H9 (cell line): Measurements from ENCODE around the gene PRPF19. TPM values are rescaled to one million over a fixed set of nuclear protein-coding genes. Genes with fewer than 3 reads are reported as not detected.

ENCODE experiments used
- DNase-seq: peaks from one replicate; pipeline ENCODE4 v3.0.0-alpha.2; 2017
- H2AFZ ChIP-seq: one replicate; pipeline ENCODE4 v1.6.1; 2013; ENCODE audit warnings: mild to moderate bottlenecking, low read length, control low read depth, moderate library complexity
- H2AK5ac ChIP-seq: 2 replicates; pipeline ENCODE4 v1.6.1; 2013; ENCODE audit warnings: low read length, control low read depth, mixed read lengths; ENCODE audit not compliant: insufficient read length
- H2BK120ac ChIP-seq: one replicate; pipeline ENCODE4 v1.6.1; 2013; ENCODE audit warnings: low read depth, mild to moderate bottlenecking, low read length, control low read depth, inconsistent platforms; ENCODE audit not compliant: poor library complexity, severe bottlenecking
- H2BK12ac ChIP-seq: 2 replicates; pipeline ENCODE4 v1.6.1; 2013; ENCODE audit warnings: low read length, control low read depth, mixed read lengths, low read depth; ENCODE audit not compliant: insufficient read length
- H2BK15ac ChIP-seq: 2 replicates; pipeline ENCODE4 v1.6.1; 2013; ENCODE audit warnings: low read depth, low read length, control low read depth
- H2BK20ac ChIP-seq: one replicate; pipeline ENCODE4 v1.6.1; 2013; ENCODE audit warnings: low read depth, mild to moderate bottlenecking, low read length, control low read depth, inconsistent platforms; ENCODE audit not compliant: poor library complexity, severe bottlenecking
- H2BK5ac ChIP-seq: 2 replicates; pipeline ENCODE4 v1.6.1; 2013; ENCODE audit warnings: low read length, control low read depth, mixed read lengths; ENCODE audit not compliant: insufficient read length
- H3K14ac ChIP-seq: 2 replicates; pipeline ENCODE4 v1.6.1; 2013; ENCODE audit warnings: low read length, control low read depth; ENCODE audit not compliant: insufficient read depth
- H3K18ac ChIP-seq: 2 replicates; pipeline ENCODE4 v1.6.1; 2013; ENCODE audit warnings: low read depth, mild to moderate bottlenecking, mixed read lengths, low read length, control low read depth; ENCODE audit not compliant: insufficient read length
- H3K23ac ChIP-seq: 2 replicates; pipeline ENCODE4 v1.6.1; 2013; ENCODE audit warnings: low read length, control low read depth, mixed read lengths, low read depth; ENCODE audit not compliant: insufficient read length
- H3K23me2 ChIP-seq: 2 replicates; pipeline ENCODE4 v1.6.1; 2013; ENCODE audit warnings: low read depth, mild to moderate bottlenecking, mixed read lengths, low read length, control low read depth; ENCODE audit not compliant: insufficient read length, poor library complexity, severe bottlenecking
- H3K27ac ChIP-seq: 2 replicates; pipeline ENCODE4 v1.5.1; 2013; ENCODE audit warnings: low read length, control low read depth, mixed read lengths, low read depth; ENCODE audit not compliant: insufficient read length
- H3K27me3 ChIP-seq: 2 replicates; pipeline ENCODE4 v1.6.1; 2013; ENCODE audit warnings: low read length, control low read depth, inconsistent platforms; ENCODE audit not compliant: insufficient read depth
- H3K4ac ChIP-seq: 2 replicates; pipeline ENCODE4 v1.6.1; 2013; ENCODE audit warnings: low read depth, mild to moderate bottlenecking, control low read depth, inconsistent platforms, low read length, moderate library complexity
- H3K4me1 ChIP-seq: 2 replicates; pipeline ENCODE4 v1.6.1; 2013; ENCODE audit warnings: low read length, control low read depth, inconsistent platforms; ENCODE audit not compliant: insufficient read depth
- H3K4me2 ChIP-seq: 2 replicates; pipeline ENCODE4 v1.6.1; 2013; ENCODE audit warnings: low read length, control low read depth, mixed read lengths; ENCODE audit not compliant: insufficient read length, insufficient read depth
- H3K56ac ChIP-seq: 2 replicates; pipeline ENCODE4 v1.6.1; 2013; ENCODE audit warnings: low read depth, mild to moderate bottlenecking, mixed read lengths, low read length, control low read depth; ENCODE audit not compliant: insufficient read length
- H3K79me1 ChIP-seq: 2 replicates; pipeline ENCODE4 v1.6.1; 2013; ENCODE audit warnings: low read depth, mild to moderate bottlenecking, moderate library complexity, low read length, control low read depth, inconsistent platforms; ENCODE audit not compliant: insufficient read depth, poor library complexity, severe bottlenecking
- H3K79me2 ChIP-seq: 2 replicates; pipeline ENCODE4 v1.6.1; 2013; ENCODE audit warnings: low read length, control low read depth, inconsistent platforms; ENCODE audit not compliant: insufficient read depth
- H3K9ac ChIP-seq: 2 replicates; pipeline ENCODE4 v1.6.1; 2013; ENCODE audit warnings: low read length, control low read depth, mixed read lengths; ENCODE audit not compliant: insufficient read length; ENCODE audit errors: extremely low read depth
- H3K9me3 ChIP-seq: one replicate; pipeline ENCODE4 v1.6.1; 2013; ENCODE audit warnings: low read depth, low read length, inconsistent platforms; ENCODE audit not compliant: control insufficient read depth
- H3T11ph ChIP-seq: one replicate; pipeline ENCODE4 v1.6.1; 2013; ENCODE audit warnings: mild to moderate bottlenecking, low read length, control low read depth, inconsistent platforms
- H4K20me1 ChIP-seq: one replicate; pipeline ENCODE4 v1.6.1; 2013; ENCODE audit not compliant: control insufficient read depth, insufficient read length, insufficient read depth
- H4K5ac ChIP-seq: 2 replicates; pipeline ENCODE4 v1.6.1; 2013; ENCODE audit warnings: low read depth, mild to moderate bottlenecking, mixed read lengths, low read length, control low read depth; ENCODE audit not compliant: insufficient read length
- H4K8ac ChIP-seq: replicated peaks from 2 replicates; pipeline ENCODE4 v1.6.1; 2013; ENCODE audit warnings: low read length, control low read depth, mixed read lengths, low read depth; ENCODE audit not compliant: insufficient read length
- H4K91ac ChIP-seq: 2 replicates; pipeline ENCODE4 v1.6.1; 2013; ENCODE audit warnings: low read depth, mild to moderate bottlenecking, moderate library complexity, mixed read lengths, low read length, control low read depth; ENCODE audit not compliant: insufficient read length
- H3K27ac Mint-ChIP-seq, 3 experiments: 2 replicates in 2 of 3; 3 replicates in 1 of 3; pipeline ENCODE4 v1.8.0; 2020 to 2021; ENCODE audit warnings: mixed read lengths in 3 of 3, mild to moderate bottlenecking in 1 of 3, moderate library complexity in 1 of 3
- H3K27me3 Mint-ChIP-seq: 2 replicates; pipeline ENCODE4 v1.8.0; 2021; ENCODE audit warnings: low read depth, mild to moderate bottlenecking, moderate library complexity, mixed read lengths
- H3K36me3 Mint-ChIP-seq, 3 experiments: 2 replicates in 2 of 3; 3 replicates in 1 of 3; pipeline ENCODE4 v1.8.0; 2020 to 2021; ENCODE audit warnings: low read depth in 3 of 3, mixed read lengths in 3 of 3; ENCODE audit not compliant: insufficient read depth in 1 of 3
- H3K4me1 Mint-ChIP-seq, 2 experiments: 2 replicates each; pipeline ENCODE4 v1.8.0; 2020; ENCODE audit warnings: mixed read lengths in 2 of 2
- H3K4me3 Mint-ChIP-seq, 2 experiments: 2 replicates in 1 of 2; 3 replicates in 1 of 2; pipeline ENCODE4 v1.8.0; 2020 to 2021; ENCODE audit warnings: mild to moderate bottlenecking in 2 of 2, mixed read lengths in 2 of 2, moderate library complexity in 1 of 2
- H3K9me3 Mint-ChIP-seq, 2 experiments: 2 replicates in 1 of 2; 3 replicates in 1 of 2; pipeline ENCODE4 v1.8.0; 2020; ENCODE audit warnings: mild to moderate bottlenecking in 2 of 2, mixed read lengths in 2 of 2, moderate library complexity in 1 of 2
- WGBS: extraction: QIAGEN DNeasy Blood & Tissue Kit; methylation state at CpG from one replicate; pipeline ENCODE4 v1.1.7; 2013; ENCODE audit warnings: missing lambda C conversion rate, low lambda C conversion rate, mixed read lengths; ENCODE audit not compliant: insufficient read length; ENCODE audit errors: extremely low coverage; 5-methylcytosine and 5-hydroxymethylcytosine counted together
- total RNA-seq: library from RNA; stranded (reverse); gene quantifications from 2 replicates; pipeline ENCODE4 v1.2.1, GENCODE V29; 2021
- TF ChIP-seq, protein P1 (sequence below): fragments of 200-600 bp; sonication (generic); conservative IDR thresholded peaks from 3 replicates; pipeline ENCODE4 v1.8.0; 2021; ENCODE audit warnings: antibody characterized with exemption, mild to moderate bottlenecking

Gene PRPF19
- total RNA-seq, 1 experiment from 2014 or later: 130 TPM

DNA sequence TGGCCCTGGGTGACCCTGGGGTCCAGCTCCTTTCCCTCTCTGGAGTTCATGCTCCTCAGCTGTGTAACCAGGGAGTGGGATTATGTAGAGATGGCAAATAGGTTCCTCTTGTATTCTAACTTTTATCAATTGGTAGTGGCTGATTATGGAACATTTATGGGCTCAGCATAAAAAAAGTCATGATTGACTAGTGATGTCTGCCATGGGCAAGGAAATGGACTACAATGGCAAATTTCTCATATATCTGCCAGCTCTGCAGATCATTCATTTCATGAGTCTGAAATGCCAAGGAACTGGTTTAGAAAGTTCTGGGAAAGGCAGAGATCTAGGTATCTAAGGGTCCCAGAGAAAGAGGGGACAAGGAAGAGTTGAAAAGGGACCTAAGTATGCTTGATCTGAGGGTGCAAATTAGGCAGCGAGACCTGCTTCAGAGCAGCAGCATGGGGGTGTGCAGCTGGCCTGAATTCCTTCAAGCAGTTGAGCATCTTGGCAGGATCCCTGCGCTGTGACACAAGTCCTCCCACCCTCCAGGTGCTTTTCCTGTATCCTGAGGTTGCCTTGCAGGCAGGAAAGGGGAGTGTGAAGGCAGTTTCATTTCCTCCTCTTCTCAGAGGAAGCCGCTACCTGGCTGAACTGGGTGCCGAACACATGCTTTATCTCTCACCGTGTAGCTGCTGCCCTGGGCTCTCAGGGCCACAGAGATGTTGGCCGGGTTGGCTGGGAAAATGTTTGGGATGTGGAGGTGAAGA lies 35.2 kb upstream of the PRPF19 start:
- no peaks in the 10 kb centered on the region for H3K79me1 ChIP-seq
- H3K79me2 ChIP-seq: no peaks in the 10 kb centered on the region
- H2BK120ac ChIP-seq: no peak overlapping the region
- no peaks in the 10 kb centered on the region for H3K9me3 ChIP-seq
- H3K23me2 ChIP-seq: no peaks in the 10 kb centered on the region
- H3K4ac ChIP-seq: no peak overlapping the region
- H3K9ac ChIP-seq: no peak overlapping the region
- no peak overlapping the region for H2AFZ ChIP-seq
- H3K4me1 ChIP-seq: no peaks in the 10 kb centered on the region
- no peak overlapping the region for H3K18ac ChIP-seq
- no peak for DNase-seq
- no peak overlapping the region for H2AK5ac ChIP-seq
- H3K4me3 Mint-ChIP-seq: no peak overlapping the region
- no peak overlapping the region for H4K5ac ChIP-seq
- H2BK12ac ChIP-seq: no peak overlapping the region
- no peak overlapping the region for H2BK5ac ChIP-seq
- H3K56ac ChIP-seq: no peak overlapping the region
- H3K27ac Mint-ChIP-seq: no peak overlapping the region
- H4K8ac ChIP-seq: no peak overlapping the region
- TF ChIP-seq, protein P1, sequence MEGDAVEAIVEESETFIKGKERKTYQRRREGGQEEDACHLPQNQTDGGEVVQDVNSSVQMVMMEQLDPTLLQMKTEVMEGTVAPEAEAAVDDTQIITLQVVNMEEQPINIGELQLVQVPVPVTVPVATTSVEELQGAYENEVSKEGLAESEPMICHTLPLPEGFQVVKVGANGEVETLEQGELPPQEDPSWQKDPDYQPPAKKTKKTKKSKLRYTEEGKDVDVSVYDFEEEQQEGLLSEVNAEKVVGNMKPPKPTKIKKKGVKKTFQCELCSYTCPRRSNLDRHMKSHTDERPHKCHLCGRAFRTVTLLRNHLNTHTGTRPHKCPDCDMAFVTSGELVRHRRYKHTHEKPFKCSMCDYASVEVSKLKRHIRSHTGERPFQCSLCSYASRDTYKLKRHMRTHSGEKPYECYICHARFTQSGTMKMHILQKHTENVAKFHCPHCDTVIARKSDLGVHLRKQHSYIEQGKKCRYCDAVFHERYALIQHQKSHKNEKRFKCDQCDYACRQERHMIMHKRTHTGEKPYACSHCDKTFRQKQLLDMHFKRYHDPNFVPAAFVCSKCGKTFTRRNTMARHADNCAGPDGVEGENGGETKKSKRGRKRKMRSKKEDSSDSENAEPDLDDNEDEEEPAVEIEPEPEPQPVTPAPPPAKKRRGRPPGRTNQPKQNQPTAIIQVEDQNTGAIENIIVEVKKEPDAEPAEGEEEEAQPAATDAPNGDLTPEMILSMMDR: no peak
- H4K20me1 ChIP-seq: no peaks in the 10 kb centered on the region
- no peak overlapping the region for H3T11ph ChIP-seq
- no peak overlapping the region for H3K14ac ChIP-seq
- H3K4me2 ChIP-seq: no peak overlapping the region
- H3K9me3 Mint-ChIP-seq: no peaks in the 10 kb centered on the region; a peak in 1 of 5 replicates
- H3K27ac ChIP-seq: no peak overlapping the region
- H2BK20ac ChIP-seq: no peak overlapping the region
- peaks cover 2 to 14% (median 8%) of the 10 kb centered on the region in 3 experiments; a peak in 6 of 7 replicates for H3K36me3 Mint-ChIP-seq
- peaks cover 4% of the 10 kb centered on the region for H3K27me3 Mint-ChIP-seq
- no peak overlapping the region for H4K91ac ChIP-seq
- no peak overlapping the region for H2BK15ac ChIP-seq
- no CpG with 5 or more reads among the region's 6 CpGs for WGBS
- H3K4me1 Mint-ChIP-seq: peaks cover 10 to 12% of the 10 kb centered on the region in 2 experiments
- H3K27me3 ChIP-seq: no peaks in the 10 kb centered on the region
- no peak overlapping the region for H3K23ac ChIP-seq
